Testis (tissue), 2 donors: Measurements from ENCODE around the gene ADK.

ENCODE experiments used
- CTCF ChIP-seq, 3 experiments: fragments of 450-650 bp in 2 of 3; fragments of 200-600 bp in 1 of 3; sonication (generic) in 1 of 3; IDR thresholded peaks; one replicate each; pipeline ENCODE4 v1.5.1; 2016 to 2019; ENCODE audit warnings: antibody characterized with exemption in 3 of 3, mild to moderate bottlenecking in 2 of 3, moderate library complexity in 1 of 3
- POLR2A ChIP-seq: fragments of 450-650 bp; IDR thresholded peaks from one replicate; pipeline ENCODE4 v1.6.1; 2017; ENCODE audit warnings: antibody characterized with exemption, mild to moderate bottlenecking, moderate library complexity

- TF ChIP-seq CTCF (IDR thresholded peaks at IDR 0.05) (no peak), POLR2A (no peak)
Measured at GRCh38 chr10:74272288-74272687, 121.3 kb downstream of the ADK start.
